Right lobe of liver (tissue), 6 donors: ENCODE data around the gene DOCK3. TPM values are rescaled to one million over a fixed set of nuclear protein-coding genes. Genes with fewer than 3 reads are reported as not detected.

Experiments
- ATAC-seq, 4 donors: fragments of 200-7000 bp; cut with Tn5 transposase; one replicate each; pipeline ENCODE4 v1.9.1; 2020; ENCODE audit warnings: mild to moderate bottlenecking in 4 of 4, moderate library complexity in 4 of 4
- DNase-seq, 3 donors: peaks; one replicate each; pipeline ENCODE4 v3.0.0-alpha.2; 2020
- H3K27ac ChIP-seq, 3 donors: fragments of 200-600 bp; one replicate each; pipeline ENCODE4 v1.8.0; 2022
- H3K27me3 ChIP-seq, 2 donors: fragments of 200-600 bp; one replicate each; pipeline ENCODE4 v1.8.0; 2022
- H3K36me3 ChIP-seq, 4 donors: fragments of 200-600 bp; sonication (generic) in 1 of 4; one replicate each; pipeline versions ENCODE4 v1.5.1 to v1.8.0; 2017 to 2022; ENCODE audit warnings: control low read depth in 1 of 4
- H3K4me1 ChIP-seq, 4 donors: fragments of 200-600 bp; sonication (generic) in 1 of 4; one replicate each; pipeline versions ENCODE4 v1.5.1 to v1.8.0; 2017 to 2022; ENCODE audit warnings: control low read depth in 1 of 4
- H3K4me3 ChIP-seq, 3 donors: fragments of 200-600 bp; one replicate each; pipeline ENCODE4 v1.8.0; 2022
- H3K9me3 ChIP-seq, 4 donors: fragments of 200-600 bp; sonication (generic) in 1 of 4; one replicate each; pipeline versions ENCODE4 v1.5.1 to v1.8.0; 2017 to 2022; ENCODE audit warnings: control low read depth in 1 of 4
- POLR2A ChIP-seq: fragments of 450-650 bp; IDR thresholded peaks from one replicate; pipeline ENCODE4 v1.6.1; 2017; ENCODE audit warnings: antibody characterized with exemption, mild to moderate bottlenecking
- WGBS: methylation state at CpG from one replicate; pipeline ENCODE4 v1.1.6; 2018; ENCODE audit warnings: low coverage, low lambda C conversion rate; ENCODE audit not compliant: insufficient coverage; ENCODE audit errors: missing lambda C conversion rate; 5-methylcytosine and 5-hydroxymethylcytosine counted together
- intact Hi-C, 2 donors: fragments of 100-400 bp; cut with DNase I; formaldehyde crosslinking; loops; one replicate each; pipeline versions ENCODE4 v1.11.2 to v1.14.1; 2022
- total RNA-seq, 6 experiments: library from RNA; depleted of rRNA in 2 of 6; stranded (reverse); fragments of >200 nt in 2 of 6; fragmentation: NEBNext Ultra II Directional in 3 of 6; extraction: Animal tissue kit (Norgen Biotek cat#: 25700) in 3 of 6; gene quantifications; one replicate each; pipeline versions ENCODE4 v1.1.0 to v1.2.4, GENCODE V29; 2016 to 2023
- TF ChIP-seq, protein P1 (sequence below), 4 donors: fragments of 200-600 bp in 3 of 4; fragments of 450-650 bp in 1 of 4; IDR thresholded peaks; one replicate each; pipeline versions ENCODE4 v1.5.1 to v1.8.0; 2016 to 2022; ENCODE audit warnings: antibody characterized with exemption in 4 of 4, mild to moderate bottlenecking in 2 of 4
- donor health status: DM: no; HTN: yes; CAD: no.
- donor health status: DM: no; HTN: no; CAD: no.
- donor health status: DM: no; HTN: no; CAD: no.
- donor health status: DM: no; HTN: yes; CAD: no.
- donor health status: DM: no; HTN: yes; CAD: no.

Gene DOCK3
- total RNA-seq, 6 experiments from 2014 or later, result 0.04 to 0.06 (median 0.06) TPM; not detected in 3

GRCh38 chr3:50628601-50629000 is 46.1 kb upstream of the DOCK3 start:
- H3K27me3 ChIP-seq, result no peaks in the 10 kb centered on the region
- no peak overlapping the region for H3K4me3 ChIP-seq
- H3K4me1 ChIP-seq, result no peaks in the 10 kb centered on the region
- ATAC-seq (no peak), DNase-seq (no peak)
- H3K27ac ChIP-seq, result no peak overlapping the region
- H3K9me3 ChIP-seq, result no peaks in the 10 kb centered on the region
- no peaks in the 10 kb centered on the region for H3K36me3 ChIP-seq
- WGBS, result 80% methylated on average over 1 of the region's 3 CpGs
- TF ChIP-seq POLR2A, result no peak
- TF ChIP-seq, protein P1, sequence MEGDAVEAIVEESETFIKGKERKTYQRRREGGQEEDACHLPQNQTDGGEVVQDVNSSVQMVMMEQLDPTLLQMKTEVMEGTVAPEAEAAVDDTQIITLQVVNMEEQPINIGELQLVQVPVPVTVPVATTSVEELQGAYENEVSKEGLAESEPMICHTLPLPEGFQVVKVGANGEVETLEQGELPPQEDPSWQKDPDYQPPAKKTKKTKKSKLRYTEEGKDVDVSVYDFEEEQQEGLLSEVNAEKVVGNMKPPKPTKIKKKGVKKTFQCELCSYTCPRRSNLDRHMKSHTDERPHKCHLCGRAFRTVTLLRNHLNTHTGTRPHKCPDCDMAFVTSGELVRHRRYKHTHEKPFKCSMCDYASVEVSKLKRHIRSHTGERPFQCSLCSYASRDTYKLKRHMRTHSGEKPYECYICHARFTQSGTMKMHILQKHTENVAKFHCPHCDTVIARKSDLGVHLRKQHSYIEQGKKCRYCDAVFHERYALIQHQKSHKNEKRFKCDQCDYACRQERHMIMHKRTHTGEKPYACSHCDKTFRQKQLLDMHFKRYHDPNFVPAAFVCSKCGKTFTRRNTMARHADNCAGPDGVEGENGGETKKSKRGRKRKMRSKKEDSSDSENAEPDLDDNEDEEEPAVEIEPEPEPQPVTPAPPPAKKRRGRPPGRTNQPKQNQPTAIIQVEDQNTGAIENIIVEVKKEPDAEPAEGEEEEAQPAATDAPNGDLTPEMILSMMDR (IDR thresholded peaks at IDR 0.05), result no peak
- intact Hi-C loops, result loop anchor here in 1 of 2 donors (10.0 kb wide), 1 partner anchor 746 kb away; no protein-coding TSS in a partner anchor

DNA sequence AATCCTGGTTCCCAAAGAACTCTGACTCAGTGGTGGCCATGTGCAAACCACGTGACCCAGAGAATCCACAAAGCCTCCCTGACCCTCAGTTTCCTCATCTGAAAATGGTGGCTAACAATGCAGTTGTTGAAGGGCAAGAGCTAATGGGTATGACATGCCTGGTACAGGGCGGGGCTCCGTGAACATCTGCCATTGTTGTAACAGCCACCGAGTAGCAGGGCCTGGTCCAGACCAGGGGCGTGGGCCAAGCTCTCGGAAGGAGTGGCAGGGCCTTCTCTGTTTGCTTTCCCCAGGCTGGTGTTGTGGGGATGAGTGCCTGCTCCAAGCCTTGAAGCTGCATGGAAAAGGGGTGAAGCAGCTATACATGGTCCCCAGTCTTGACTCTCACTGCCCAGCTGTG is 44.3 kb upstream of the DOCK3 start:
- no peaks in the 10 kb centered on the region for H3K27me3 ChIP-seq
- H3K4me3 ChIP-seq, result no peak overlapping the region
- 75% methylated on average over 2 of the region's 6 CpGs for WGBS
- no peak overlapping the region for H3K27ac ChIP-seq
- H3K4me1 ChIP-seq, result no peaks in the 10 kb centered on the region
- TF ChIP-seq, protein P1 (IDR thresholded peaks at IDR 0.05), result no peak
- TF ChIP-seq POLR2A, result no peak
- H3K36me3 ChIP-seq, result no peaks in the 10 kb centered on the region
- ATAC-seq (no peak), DNase-seq (no peak)
- intact Hi-C loops, result no loop called here
- H3K9me3 ChIP-seq, result no peaks in the 10 kb centered on the region

- intact Hi-C loops, result no loop called here
- Histone ChIP-seq H3K4me3 (no peak overlapping the region), H3K27ac (no peak overlapping the region), H3K4me1 (no peaks in the 10 kb centered on the region), H3K9me3 (no peaks in the 10 kb centered on the region), H3K27me3 (no peaks in the 10 kb centered on the region), H3K36me3 (no peaks in the 10 kb centered on the region)
- 56% methylated on average over 6 of the region's 7 CpGs for WGBS
- DNase-seq (no peak), ATAC-seq (no peak)
- no peak for TF ChIP-seq POLR2A
- TF ChIP-seq, protein P1 (IDR thresholded peaks at IDR 0.05), result no peak
These were observed 43.9 kb upstream of the DOCK3 start for GRCh38 chr3:50630877-50631276.

DNA sequence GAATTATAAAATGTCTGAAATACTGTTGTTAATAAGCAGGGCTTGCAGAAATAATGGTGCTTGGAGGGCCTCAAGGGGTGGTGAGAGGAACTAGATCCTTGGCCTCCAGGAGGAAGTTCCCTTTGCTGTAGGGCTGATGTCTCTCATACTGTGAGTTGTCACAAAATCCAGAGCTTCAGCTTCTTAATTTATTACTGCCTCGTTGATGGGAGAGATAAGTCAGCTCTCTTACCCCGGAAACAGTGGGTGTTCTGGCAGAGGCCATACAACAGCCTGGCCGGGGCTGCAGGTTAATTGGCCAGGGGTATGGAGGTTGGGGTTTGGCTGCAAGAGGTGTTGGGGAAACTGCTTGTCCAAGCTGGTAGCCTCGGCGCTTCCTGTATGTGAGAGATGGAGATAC is 42.3 kb upstream of the DOCK3 start:
- intact Hi-C loops, result no loop called here
- no peak overlapping the region for H3K4me3 ChIP-seq
- TF ChIP-seq, protein P1 (IDR thresholded peaks at IDR 0.05), result no peak
- no peaks in the 10 kb centered on the region for H3K9me3 ChIP-seq
- H3K27ac ChIP-seq, result no peak overlapping the region
- no peaks in the 10 kb centered on the region for H3K4me1 ChIP-seq
- ATAC-seq (peak in 3 of 4 donors; percentile 24 to 44 (median 33)), DNase-seq (no peak)
- WGBS, result 20% methylated on average over 3 of the region's 5 CpGs
- H3K36me3 ChIP-seq, result no peaks in the 10 kb centered on the region
- no peaks in the 10 kb centered on the region for H3K27me3 ChIP-seq
